ENCODE results near the gene GOLGA6L7. TPM values are rescaled to one million over a fixed set of nuclear protein-coding genes. Genes with fewer than 3 reads are reported as not detected.
"Not testable (repeated sequence)": the region's sequence is repeated elsewhere in the genome, so short reads cannot be mapped to it uniquely, and the experiment has no call there.

GOLGA6L7 gene
- total and polyA plus RNA-seq, 2 donors (not counting 3 experiments of a cell fraction or from before 2014, with no cell fraction given) = not detected

GRCh38 chr15:28811852-28812550 is 36.4 kb downstream of the GOLGA6L7 start:
- H3K36me3 ChIP-seq (ENCODE audit: control insufficient read depth in 2 of 2, extremely low read depth in 1 of 2, insufficient read depth in 2 of 2, low read length in 2 of 2); H2AFZ ChIP-seq (ENCODE audit: low read depth, low read length); BruUV-seq (replicated peaks); H3K9ac ChIP-seq (replicated peaks; ENCODE audit: extremely low read depth, insufficient read depth, low read length); POLR2A ChIA-PET; H3K4me2 ChIP-seq (ENCODE audit: insufficient read depth, low read length); FAIRE-seq; H3K79me2 ChIP-seq (ENCODE audit: control insufficient read depth, insufficient read depth, low read length); H3K4me3 ChIP-seq (replicated peaks in 1 of 3; ENCODE audit: insufficient read depth in 1 of 3, low read depth in 1 of 3, low read length in 3 of 3); H3K9me3 ChIP-seq (replicated peaks; ENCODE audit: control insufficient read depth, insufficient read depth, low read length); H3K4me1 ChIP-seq (ENCODE audit: control insufficient read depth, extremely low read depth, insufficient read depth, low read length); CTCF ChIA-PET; H3K27ac ChIP-seq (ENCODE audit: insufficient read depth, low read depth, low read length); H3K9me1 ChIP-seq (replicated peaks; ENCODE audit: control insufficient read depth, extremely low read depth, insufficient read depth, low read length); H3K27me3 ChIP-seq (ENCODE audit: control insufficient read depth in 2 of 2, insufficient read depth in 2 of 2, low read length in 2 of 2); dilution Hi-C loops (cut with MboI; ENCODE audit: extremely low pct_ligation_motif_present, low sequenced_read_pairs); DNase-seq (ENCODE audit: low read depth, low spot score); intact Hi-C loops (cut with micrococcal nuclease); H4K20me1 ChIP-seq (replicated peaks; ENCODE audit: control insufficient read depth, extremely low read depth, insufficient read depth, low read length): not testable (repeated sequence)

- POLR2A ChIA-PET; H3K4me3 ChIP-seq (replicated peaks in 1 of 3; ENCODE audit: insufficient read depth in 1 of 3, low read depth in 1 of 3, low read length in 3 of 3); H3K27me3 ChIP-seq (ENCODE audit: control insufficient read depth in 2 of 2, insufficient read depth in 2 of 2, low read length in 2 of 2); H4K20me1 ChIP-seq (replicated peaks; ENCODE audit: control insufficient read depth, extremely low read depth, insufficient read depth, low read length); BruUV-seq (replicated peaks); DNase-seq (ENCODE audit: low read depth, low spot score); dilution Hi-C loops (cut with MboI; ENCODE audit: extremely low pct_ligation_motif_present, low sequenced_read_pairs); H2AFZ ChIP-seq (ENCODE audit: low read depth, low read length); H3K27ac ChIP-seq (ENCODE audit: insufficient read depth, low read depth, low read length); intact Hi-C loops (cut with micrococcal nuclease); H3K9me1 ChIP-seq (replicated peaks; ENCODE audit: control insufficient read depth, extremely low read depth, insufficient read depth, low read length); H3K36me3 ChIP-seq (ENCODE audit: control insufficient read depth in 2 of 2, extremely low read depth in 1 of 2, insufficient read depth in 2 of 2, low read length in 2 of 2); H3K4me2 ChIP-seq (ENCODE audit: insufficient read depth, low read length); H3K9me3 ChIP-seq (replicated peaks; ENCODE audit: control insufficient read depth, insufficient read depth, low read length); FAIRE-seq; H3K79me2 ChIP-seq (ENCODE audit: control insufficient read depth, insufficient read depth, low read length); CTCF ChIA-PET; H3K4me1 ChIP-seq (ENCODE audit: control insufficient read depth, extremely low read depth, insufficient read depth, low read length); H3K9ac ChIP-seq (replicated peaks; ENCODE audit: extremely low read depth, insufficient read depth, low read length): not testable (repeated sequence)
These were observed 38.0 kb downstream of the GOLGA6L7 start for GRCh38 chr15:28810444-28810843.

- DNase-seq (ENCODE audit: low read depth, low spot score); H3K79me2 ChIP-seq (ENCODE audit: control insufficient read depth, insufficient read depth, low read length); POLR2A ChIA-PET; CTCF ChIA-PET; H3K27ac ChIP-seq (ENCODE audit: insufficient read depth, low read depth, low read length); H3K4me2 ChIP-seq (ENCODE audit: insufficient read depth, low read length); H4K20me1 ChIP-seq (replicated peaks; ENCODE audit: control insufficient read depth, extremely low read depth, insufficient read depth, low read length); H3K9me3 ChIP-seq (replicated peaks; ENCODE audit: control insufficient read depth, insufficient read depth, low read length); intact Hi-C loops (cut with micrococcal nuclease); H3K4me3 ChIP-seq (replicated peaks in 1 of 3; ENCODE audit: insufficient read depth in 1 of 3, low read depth in 1 of 3, low read length in 3 of 3); BruUV-seq (replicated peaks); dilution Hi-C loops (cut with MboI; ENCODE audit: extremely low pct_ligation_motif_present, low sequenced_read_pairs); H3K9ac ChIP-seq (replicated peaks; ENCODE audit: extremely low read depth, insufficient read depth, low read length); FAIRE-seq; H2AFZ ChIP-seq (ENCODE audit: low read depth, low read length); H3K36me3 ChIP-seq (ENCODE audit: control insufficient read depth in 2 of 2, extremely low read depth in 1 of 2, insufficient read depth in 2 of 2, low read length in 2 of 2); H3K27me3 ChIP-seq (ENCODE audit: control insufficient read depth in 2 of 2, insufficient read depth in 2 of 2, low read length in 2 of 2); H3K4me1 ChIP-seq (ENCODE audit: control insufficient read depth, extremely low read depth, insufficient read depth, low read length); H3K9me1 ChIP-seq (replicated peaks; ENCODE audit: control insufficient read depth, extremely low read depth, insufficient read depth, low read length): not testable (repeated sequence)
These were observed 40.3 kb downstream of the GOLGA6L7 start for GRCh38 chr15:28808136-28808535.

DNA sequence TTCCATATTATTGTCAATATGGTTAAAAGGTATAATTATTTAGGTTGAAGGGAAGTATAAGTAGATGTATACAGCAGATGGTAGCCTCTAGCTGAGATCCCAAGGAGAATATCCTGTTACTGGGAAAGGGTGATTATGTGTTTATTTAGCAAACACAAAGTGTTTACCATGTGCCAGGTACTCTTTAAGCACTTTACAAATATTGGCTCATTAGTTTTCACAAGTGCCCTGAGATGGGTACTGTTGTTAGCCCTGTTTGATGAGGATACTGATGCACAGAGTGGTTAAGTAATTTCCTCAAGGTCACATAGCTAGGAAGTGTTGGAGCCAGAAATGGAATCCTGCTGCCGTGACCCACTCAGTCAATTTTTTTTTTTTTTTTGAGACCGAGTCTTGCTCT is 48.1 kb downstream of the GOLGA6L7 start:
- BruUV-seq (replicated peaks); CTCF ChIA-PET; FAIRE-seq: not testable (repeated sequence)

More for the DNA sequence above, 48.1 kb downstream of the GOLGA6L7 start:
- POLR2A ChIA-PET; DNase-seq (ENCODE audit: low read depth, low spot score); H3K9me1 ChIP-seq (replicated peaks; ENCODE audit: control insufficient read depth, extremely low read depth, insufficient read depth, low read length); H4K20me1 ChIP-seq (replicated peaks; ENCODE audit: control insufficient read depth, extremely low read depth, insufficient read depth, low read length); H3K36me3 ChIP-seq (ENCODE audit: control insufficient read depth in 2 of 2, extremely low read depth in 1 of 2, insufficient read depth in 2 of 2, low read length in 2 of 2); H3K4me1 ChIP-seq (ENCODE audit: control insufficient read depth, extremely low read depth, insufficient read depth, low read length); dilution Hi-C loops (cut with MboI; ENCODE audit: extremely low pct_ligation_motif_present, low sequenced_read_pairs); H3K27me3 ChIP-seq (ENCODE audit: control insufficient read depth in 2 of 2, insufficient read depth in 2 of 2, low read length in 2 of 2); H3K79me2 ChIP-seq (ENCODE audit: control insufficient read depth, insufficient read depth, low read length); H3K27ac ChIP-seq (ENCODE audit: insufficient read depth, low read depth, low read length); H2AFZ ChIP-seq (ENCODE audit: low read depth, low read length); H3K9ac ChIP-seq (replicated peaks; ENCODE audit: extremely low read depth, insufficient read depth, low read length); H3K9me3 ChIP-seq (replicated peaks; ENCODE audit: control insufficient read depth, insufficient read depth, low read length); intact Hi-C loops (cut with micrococcal nuclease); H3K4me2 ChIP-seq (ENCODE audit: insufficient read depth, low read length); H3K4me3 ChIP-seq (replicated peaks in 1 of 3; ENCODE audit: insufficient read depth in 1 of 3, low read depth in 1 of 3, low read length in 3 of 3): not testable (repeated sequence)
